HG02938 (cell line): ENCODE data around the gene DNAH3.

Source experiments
- ATAC-seq: cut with Tn5 transposase; IDR thresholded peaks from one replicate; pipeline ENCODE4 v1.9.1; 2021; ENCODE audit warnings: mild to moderate bottlenecking, moderate library complexity; ENCODE audit not compliant: unreplicated experiment

DNAH3 gene

DNA sequence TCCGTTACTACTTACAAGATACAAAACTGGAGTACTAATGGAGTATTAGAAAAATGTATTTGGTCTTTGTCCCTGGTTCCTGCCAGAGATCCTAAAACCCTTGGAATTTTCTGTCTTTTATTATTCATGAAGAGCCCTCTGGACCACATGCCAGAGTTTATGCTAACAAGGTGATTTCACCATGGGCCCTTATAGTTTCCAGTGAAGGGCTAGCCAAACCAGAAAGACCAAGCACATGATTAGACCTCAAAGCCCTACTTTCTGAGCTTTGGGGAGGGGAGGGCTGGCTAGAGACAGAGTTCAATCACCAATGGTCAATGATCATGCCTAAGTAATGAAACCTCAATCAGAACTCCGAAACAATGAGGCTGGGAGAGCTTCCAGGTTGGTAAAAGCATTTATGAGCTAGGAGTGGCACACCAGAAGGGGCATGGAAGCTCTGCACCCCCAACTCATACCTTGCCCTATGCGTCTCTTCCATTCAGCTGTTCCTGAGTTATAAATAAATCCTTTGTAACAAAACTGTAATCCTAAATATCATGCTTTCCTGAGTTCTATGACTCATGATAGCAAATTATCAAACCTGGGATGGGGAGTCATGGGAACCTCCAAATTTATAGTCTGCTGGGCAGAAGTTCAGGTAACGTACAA lies 260.9 kb downstream of the DNAH3 start:
- ATAC-seq, result no peak

DNA sequence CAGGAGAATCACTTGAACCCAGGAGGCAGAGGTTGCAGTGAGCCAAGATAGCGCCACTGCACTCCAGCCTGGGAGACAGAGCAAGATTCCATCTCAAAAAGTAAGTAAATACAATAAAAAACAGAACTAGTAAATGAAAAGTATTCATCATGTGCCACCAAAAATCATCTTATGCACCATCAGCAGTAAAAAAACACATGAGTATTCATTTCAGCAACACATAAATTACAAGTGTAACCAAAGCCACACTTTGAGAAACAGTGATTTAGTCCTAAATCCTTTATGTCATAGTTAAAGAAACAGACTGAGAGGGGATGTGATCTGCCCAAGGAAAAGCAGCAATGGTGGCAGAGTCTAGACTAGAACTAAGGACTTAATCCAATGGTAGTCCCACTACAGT lies 263.4 kb downstream of the DNAH3 start:
- ATAC-seq, result no peak

GRCh38 chr16:20886320-20886719 lies 264.3 kb downstream of the DNAH3 start:
- ATAC-seq, result no peak

- ATAC-seq, result no peak
These were observed 266.4 kb downstream of the DNAH3 start for GRCh38 chr16:20884240-20884556.

GRCh38 chr16:20883554-20884239 lies 266.9 kb downstream of the DNAH3 start:
- no peak for ATAC-seq
